ENCODE measurements around the gene ITGB4.

The ITGB4 gene

DNA sequence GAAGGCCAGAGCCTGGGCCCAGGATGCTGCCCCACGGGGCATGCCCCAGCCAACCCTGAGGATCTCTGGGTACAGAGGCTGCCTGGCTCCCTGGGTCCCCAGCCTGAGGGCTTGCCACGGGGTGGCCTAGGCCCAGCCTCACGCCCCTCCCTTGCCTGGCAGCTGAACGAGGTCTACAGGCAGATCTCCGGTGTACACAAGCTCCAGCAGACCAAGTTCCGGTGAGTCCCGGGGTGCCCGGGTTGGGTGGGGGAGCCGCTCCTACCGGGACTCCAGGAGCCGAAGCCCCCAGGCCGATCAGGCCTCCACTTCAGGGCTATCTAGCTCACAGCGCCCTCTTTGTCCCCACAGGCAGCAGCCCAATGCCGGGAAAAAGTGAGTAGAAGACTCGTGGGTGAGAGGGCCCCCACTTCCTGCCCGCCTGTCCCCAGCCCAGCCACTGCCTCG, 19.4 kb downstream of the ITGB4 start:
- Mint-ChIP-seq H3K27me3 (peaks cover 0 to 12% of the 10 kb centered on the region in 2 donors), H3K4me3 (no peak overlapping the region), H3K9me3 (no peaks in the 10 kb centered on the region), H3K36me3 (ENCODE audit: insufficient read depth) (no peaks in the 10 kb centered on the region), H3K27ac (no peak overlapping the region), H3K4me1 (ENCODE audit: low read depth in 2 of 2) (peaks cover 0 to 4% of the 10 kb centered on the region in 2 donors)
- DNase-seq, result no peak
- ATAC-seq (replicated peaks), result no peak

DNA sequence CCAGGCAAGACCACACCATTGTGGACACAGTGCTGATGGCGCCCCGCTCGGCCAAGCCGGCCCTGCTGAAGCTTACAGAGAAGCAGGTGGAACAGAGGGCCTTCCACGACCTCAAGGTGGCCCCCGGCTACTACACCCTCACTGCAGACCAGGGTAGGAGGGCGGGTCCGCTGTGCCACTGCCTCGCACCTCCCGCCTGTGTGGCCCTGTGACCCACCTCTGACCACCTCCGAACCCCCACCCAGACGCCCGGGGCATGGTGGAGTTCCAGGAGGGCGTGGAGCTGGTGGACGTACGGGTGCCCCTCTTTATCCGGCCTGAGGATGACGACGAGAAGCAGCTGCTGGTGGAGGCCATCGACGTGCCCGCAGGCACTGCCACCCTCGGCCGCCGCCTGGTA, 21.1 kb downstream of the ITGB4 start:
- no peaks in the 10 kb centered on the region for H3K9me3 Mint-ChIP-seq

DNA sequence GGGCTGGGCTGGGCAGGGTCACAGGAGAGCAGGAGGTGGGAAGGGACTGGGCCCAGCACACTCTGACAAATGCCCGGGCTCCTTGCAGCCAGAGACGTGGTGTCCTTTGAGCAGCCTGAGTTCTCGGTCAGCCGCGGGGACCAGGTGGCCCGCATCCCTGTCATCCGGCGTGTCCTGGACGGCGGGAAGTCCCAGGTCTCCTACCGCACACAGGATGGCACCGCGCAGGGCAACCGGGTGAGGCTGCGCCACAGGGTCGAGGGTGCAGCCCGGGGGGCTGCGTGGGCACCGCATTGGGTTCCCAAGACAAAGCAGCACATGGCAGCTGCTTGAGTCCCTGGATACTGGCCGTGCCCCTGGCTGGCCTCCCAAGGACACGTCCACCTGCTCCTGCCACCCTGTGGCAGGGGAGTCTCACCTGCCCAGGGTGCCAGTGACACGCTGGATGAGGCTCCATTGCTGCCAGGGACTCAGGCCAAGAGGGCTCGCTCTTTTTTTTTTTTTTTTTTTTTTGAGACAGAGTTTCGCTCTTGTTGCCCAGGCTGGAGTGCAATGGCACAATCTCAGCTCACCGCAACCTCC, 22.5 kb downstream of the ITGB4 start:
- Mint-ChIP-seq H3K27me3 (peaks cover 0 to 2% of the 10 kb centered on the region in 2 donors), H3K4me1 (ENCODE audit: low read depth in 2 of 2) (peaks cover 4 to 5% of the 10 kb centered on the region in 2 donors), H3K4me3 (no peak overlapping the region), H3K9me3 (no peaks in the 10 kb centered on the region), H3K27ac (no peak overlapping the region), H3K36me3 (ENCODE audit: insufficient read depth) (peaks cover 4% of the 10 kb centered on the region)
- DNase-seq (no peak), ATAC-seq (replicated peaks) (no peak)

More for the DNA sequence above, 21.1 kb downstream of the ITGB4 start:
- Mint-ChIP-seq H3K27me3 (peaks cover 0 to 12% of the 10 kb centered on the region in 2 donors), H3K4me1 (ENCODE audit: low read depth in 2 of 2) (peaks cover 0 to 4% of the 10 kb centered on the region in 2 donors), H3K27ac (no peak overlapping the region), H3K4me3 (no peak overlapping the region), H3K36me3 (ENCODE audit: insufficient read depth) (no peaks in the 10 kb centered on the region)
- DNase-seq (no peak), ATAC-seq (replicated peaks) (no peak)

DNA sequence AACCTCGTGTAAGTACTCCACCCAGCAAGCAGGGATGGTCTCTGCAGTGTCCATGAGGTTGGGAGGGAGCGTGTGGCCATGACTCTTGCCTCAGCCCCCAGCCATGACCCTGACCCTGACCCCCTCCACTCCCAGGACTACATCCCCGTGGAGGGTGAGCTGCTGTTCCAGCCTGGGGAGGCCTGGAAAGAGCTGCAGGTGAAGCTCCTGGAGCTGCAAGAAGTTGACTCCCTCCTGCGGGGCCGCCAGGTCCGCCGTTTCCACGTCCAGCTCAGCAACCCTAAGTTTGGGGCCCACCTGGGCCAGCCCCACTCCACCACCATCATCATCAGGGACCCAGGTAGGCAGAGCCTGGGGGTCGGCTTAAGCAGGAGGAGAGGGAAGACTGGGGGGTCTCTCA, 27.4 kb downstream of the ITGB4 start:
- ATAC-seq (replicated peaks), result no peak
- DNase-seq, result no peak
- H3K27ac Mint-ChIP-seq, result no peak overlapping the region
- H3K4me3 Mint-ChIP-seq, result no peak overlapping the region
- H3K4me1 Mint-ChIP-seq (ENCODE audit: low read depth in 2 of 2), result peaks cover 15 to 16% of the 10 kb centered on the region in 2 donors
- no peaks in the 10 kb centered on the region for H3K27me3 Mint-ChIP-seq
- H3K9me3 Mint-ChIP-seq, result no peaks in the 10 kb centered on the region
- H3K36me3 Mint-ChIP-seq (ENCODE audit: insufficient read depth), result peaks cover 7% of the 10 kb centered on the region

DNA sequence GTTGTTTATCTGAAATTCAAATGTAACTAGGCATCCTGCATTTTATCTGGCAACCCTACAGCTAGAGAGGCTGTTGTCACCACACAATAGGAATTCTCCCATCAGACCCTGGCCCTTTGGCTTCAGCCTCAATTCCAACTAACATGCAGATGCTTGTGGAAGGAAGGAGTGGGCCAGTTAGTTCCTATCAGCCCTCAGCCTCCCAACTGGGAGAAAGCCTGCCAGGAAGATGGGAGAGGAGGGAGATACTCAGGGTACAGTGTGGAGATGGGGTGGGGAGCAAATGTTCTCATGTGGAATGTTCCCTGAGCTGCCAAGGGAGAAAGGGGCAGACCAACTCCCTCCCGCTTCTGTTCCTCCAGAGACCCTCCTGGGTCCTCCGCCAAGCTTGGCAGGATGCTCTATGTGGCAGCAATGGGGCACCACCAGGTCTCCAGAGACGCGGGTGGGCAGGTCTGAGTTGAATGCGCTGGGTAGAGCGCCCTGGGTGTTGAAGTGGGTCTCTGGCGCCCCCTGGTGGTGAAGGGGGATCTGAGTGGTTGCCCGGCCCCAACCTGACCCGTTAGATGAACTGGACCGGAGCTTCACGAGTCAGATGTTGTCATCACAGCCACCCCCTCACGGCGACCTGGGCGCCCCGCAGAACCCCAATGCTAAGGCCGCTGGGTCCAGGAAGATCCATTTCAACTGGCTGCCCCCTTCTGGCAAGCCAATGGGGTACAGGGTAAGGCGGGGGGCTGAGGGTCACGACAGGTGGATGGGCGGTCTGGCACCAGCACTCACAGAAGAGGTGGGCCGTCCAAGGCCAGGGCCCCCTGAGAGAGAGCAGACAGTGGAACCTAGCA, 28.5 kb downstream of the ITGB4 start:
- Mint-ChIP-seq H3K36me3 (ENCODE audit: insufficient read depth) (peaks cover 7% of the 10 kb centered on the region), H3K9me3 (no peaks in the 10 kb centered on the region), H3K27me3 (no peaks in the 10 kb centered on the region), H3K4me1 (ENCODE audit: low read depth in 2 of 2) (peaks cover 18 to 19% of the 10 kb centered on the region in 2 donors), H3K27ac (no peak overlapping the region), H3K4me3 (peak overlapping the region in 1 of 2 donors; percentile 26)
- DNase-seq (peak; percentile 86 to 88 (median 86)), ATAC-seq (replicated peaks) (peak; percentile 74)

DNA sequence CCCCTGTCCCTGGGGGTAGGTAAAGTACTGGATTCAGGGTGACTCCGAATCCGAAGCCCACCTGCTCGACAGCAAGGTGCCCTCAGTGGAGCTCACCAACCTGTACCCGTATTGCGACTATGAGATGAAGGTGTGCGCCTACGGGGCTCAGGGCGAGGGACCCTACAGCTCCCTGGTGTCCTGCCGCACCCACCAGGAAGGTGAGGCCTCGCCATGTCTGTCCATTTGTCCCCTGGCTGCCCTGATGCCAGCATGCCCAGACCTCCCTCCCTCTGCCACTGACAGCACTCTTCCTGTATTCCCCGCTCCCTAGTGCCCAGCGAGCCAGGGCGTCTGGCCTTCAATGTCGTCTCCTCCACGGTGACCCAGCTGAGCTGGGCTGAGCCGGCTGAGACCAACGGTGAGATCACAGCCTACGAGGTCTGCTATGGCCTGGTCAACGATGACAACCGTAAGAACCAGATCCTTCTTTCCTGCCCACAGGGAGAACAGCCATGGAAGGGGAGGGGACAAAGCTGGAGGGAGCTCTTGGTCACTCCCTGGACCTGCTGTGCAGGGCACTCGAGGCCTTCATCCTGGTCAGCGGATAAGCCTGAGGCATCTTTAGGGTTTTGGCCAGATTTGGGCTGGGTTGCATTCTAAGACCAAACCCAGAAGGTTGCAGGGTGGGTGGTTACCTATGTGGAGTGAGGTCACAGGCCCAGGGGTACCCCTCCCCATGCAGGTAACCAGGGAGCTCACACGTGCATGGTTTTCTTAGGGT, 29.6 kb downstream of the ITGB4 start:
- Mint-ChIP-seq H3K4me3 (no peak overlapping the region), H3K9me3 (no peaks in the 10 kb centered on the region), H3K27me3 (no peaks in the 10 kb centered on the region), H3K27ac (no peak overlapping the region), H3K36me3 (ENCODE audit: insufficient read depth) (peaks cover 7% of the 10 kb centered on the region), H3K4me1 (ENCODE audit: low read depth in 2 of 2) (peaks cover 21 to 22% of the 10 kb centered on the region in 2 donors)
- ATAC-seq (replicated peaks), result no peak
- DNase-seq, result no peak

DNA sequence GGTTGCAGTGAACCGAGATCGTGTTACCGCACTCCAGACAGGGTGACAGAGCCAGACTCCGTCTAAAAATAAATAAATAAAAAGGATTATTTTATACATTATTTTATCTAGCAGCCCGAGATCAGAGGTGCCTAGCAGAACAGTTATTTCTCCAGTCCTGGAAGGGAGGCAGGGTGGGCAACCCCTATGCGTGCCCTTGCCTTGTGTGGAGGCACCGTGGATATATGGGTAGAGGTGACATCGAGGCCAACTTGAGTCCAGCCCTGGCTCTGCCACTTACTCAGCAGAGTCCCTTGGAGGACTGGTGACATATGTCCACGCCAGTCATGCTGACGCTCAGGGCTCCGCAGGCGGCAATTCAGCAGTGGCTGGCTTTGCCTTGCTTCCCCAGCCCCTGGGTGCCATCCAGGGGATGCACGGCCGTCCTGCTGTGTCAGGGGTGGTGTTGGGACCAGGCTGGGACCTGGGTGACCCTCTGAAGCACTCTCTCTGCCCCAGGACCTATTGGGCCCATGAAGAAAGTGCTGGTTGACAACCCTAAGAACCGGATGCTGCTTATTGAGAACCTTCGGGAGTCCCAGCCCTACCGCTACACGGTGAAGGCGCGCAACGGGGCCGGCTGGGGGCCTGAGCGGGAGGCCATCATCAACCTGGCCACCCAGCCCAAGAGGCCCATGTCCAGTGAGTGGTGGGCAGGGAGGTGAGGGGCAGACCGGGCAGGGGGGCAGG, 30.6 kb downstream of the ITGB4 start:
- Mint-ChIP-seq H3K27me3 (no peaks in the 10 kb centered on the region), H3K36me3 (ENCODE audit: insufficient read depth) (peaks cover 7% of the 10 kb centered on the region), H3K27ac (no peak overlapping the region), H3K9me3 (no peaks in the 10 kb centered on the region), H3K4me1 (ENCODE audit: low read depth in 2 of 2) (peaks cover 21 to 22% of the 10 kb centered on the region in 2 donors), H3K4me3 (no peak overlapping the region)
- DNase-seq (no peak), ATAC-seq (replicated peaks) (no peak)

DNA sequence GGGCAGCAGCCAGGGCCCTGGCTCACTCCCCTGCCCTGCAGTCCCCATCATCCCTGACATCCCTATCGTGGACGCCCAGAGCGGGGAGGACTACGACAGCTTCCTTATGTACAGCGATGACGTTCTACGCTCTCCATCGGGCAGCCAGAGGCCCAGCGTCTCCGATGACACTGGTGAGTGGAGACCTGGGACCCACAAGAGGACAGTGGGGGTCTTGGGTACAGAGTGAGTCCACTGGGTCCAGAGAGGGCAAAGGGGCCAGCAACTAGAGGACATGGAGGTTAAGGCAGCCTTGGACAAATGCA, 31.1 kb downstream of the ITGB4 start:
- Mint-ChIP-seq H3K36me3 (ENCODE audit: insufficient read depth) (peaks cover 7% of the 10 kb centered on the region), H3K27me3 (no peaks in the 10 kb centered on the region), H3K27ac (no peak overlapping the region), H3K9me3 (no peaks in the 10 kb centered on the region), H3K4me1 (ENCODE audit: low read depth in 2 of 2) (peaks cover 21 to 22% of the 10 kb centered on the region in 2 donors), H3K4me3 (peak overlapping the region in 1 of 2 donors; percentile 38)
- ATAC-seq (replicated peaks) (no peak), DNase-seq (no peak)

DNA sequence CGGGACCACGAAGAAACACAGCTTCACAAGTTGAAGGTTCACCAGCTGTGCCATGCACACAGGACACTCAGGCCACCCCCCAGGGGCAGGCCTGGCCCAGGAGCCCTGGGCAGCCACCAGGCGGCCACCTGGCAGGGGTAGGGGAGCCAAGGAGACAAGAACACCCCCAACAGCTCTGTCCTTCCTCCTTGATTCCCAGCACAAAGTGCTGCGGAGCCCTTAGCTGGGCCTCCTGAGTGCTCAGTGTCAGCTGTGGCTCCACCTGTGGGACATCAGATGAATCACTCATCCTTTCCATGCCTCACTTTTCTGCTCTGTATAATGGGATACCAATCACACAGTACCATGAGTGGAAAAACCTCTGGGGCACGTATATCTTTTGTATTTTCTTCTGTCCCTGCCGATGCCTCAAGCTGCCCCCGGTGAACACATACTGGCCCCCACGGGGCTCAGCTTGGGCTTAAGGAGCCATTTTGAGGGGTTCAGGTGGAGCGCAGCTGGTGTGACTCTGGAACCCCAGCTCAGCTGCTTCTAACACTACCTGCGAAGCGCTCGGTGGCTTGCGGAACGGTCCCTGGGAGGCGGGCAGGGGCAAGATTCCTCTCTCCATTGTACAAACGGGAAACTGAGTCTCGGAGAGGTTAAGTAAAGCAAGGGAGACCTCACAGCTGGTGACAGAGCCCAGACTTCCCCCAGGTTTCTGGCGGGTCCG, 31.7 kb downstream of the ITGB4 start:
- ATAC-seq (replicated peaks) (no peak), DNase-seq (no peak)
- Mint-ChIP-seq H3K4me3 (peak overlapping the region; percentile 70 to 72), H3K4me1 (ENCODE audit: low read depth in 2 of 2) (peaks cover 17% of the 10 kb centered on the region in 2 donors), H3K27ac (peak overlapping the region in 1 of 2 donors; percentile 51), H3K36me3 (ENCODE audit: insufficient read depth) (peaks cover 5% of the 10 kb centered on the region), H3K27me3 (no peaks in the 10 kb centered on the region), H3K9me3 (no peaks in the 10 kb centered on the region)

DNA sequence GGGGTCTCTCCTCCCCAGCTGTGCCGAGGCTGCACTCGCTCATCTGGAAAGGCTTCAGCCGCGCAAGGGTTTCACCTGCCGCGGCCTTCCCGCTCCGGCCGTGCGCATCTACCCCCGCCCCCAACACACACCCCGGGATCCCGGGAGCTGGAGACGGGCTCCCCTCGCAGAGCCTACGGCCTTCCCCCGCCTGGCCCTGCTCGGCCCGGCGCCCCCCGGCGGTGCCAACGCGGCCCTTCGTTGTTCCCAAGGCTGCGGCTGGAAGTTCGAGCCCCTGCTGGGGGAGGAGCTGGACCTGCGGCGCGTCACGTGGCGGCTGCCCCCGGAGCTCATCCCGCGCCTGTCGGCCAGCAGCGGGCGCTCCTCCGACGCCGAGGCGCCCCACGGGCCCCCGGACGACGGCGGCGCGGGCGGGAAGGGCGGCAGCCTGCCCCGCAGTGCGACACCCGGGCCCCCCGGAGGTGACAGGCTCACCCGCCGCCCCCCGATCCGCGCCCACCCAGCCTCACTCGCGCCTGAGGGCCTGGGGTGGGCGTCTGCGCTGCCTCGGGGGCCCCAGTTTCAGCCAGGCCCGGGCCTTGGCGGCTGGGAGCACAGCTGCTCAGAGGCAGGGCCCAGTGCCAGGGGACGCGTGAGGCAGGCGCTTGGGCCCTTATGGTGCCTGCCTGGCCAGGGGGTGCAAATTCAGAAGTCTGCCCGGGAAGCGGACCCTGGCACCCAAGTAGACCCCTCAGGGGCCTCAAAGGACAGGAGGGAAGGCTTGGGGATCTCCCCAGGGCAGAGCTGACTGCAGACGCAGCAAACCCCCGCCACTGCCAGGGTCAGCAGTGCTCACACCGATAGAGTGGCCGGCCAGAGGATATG, 32.5 kb downstream of the ITGB4 start:
- no peaks in the 10 kb centered on the region for H3K27me3 Mint-ChIP-seq
- H3K27ac Mint-ChIP-seq, result no peak overlapping the region
- H3K9me3 Mint-ChIP-seq, result no peaks in the 10 kb centered on the region
- H3K36me3 Mint-ChIP-seq (ENCODE audit: insufficient read depth), result peaks cover 3% of the 10 kb centered on the region
- peak overlapping the region; percentile 70 to 72 for H3K4me3 Mint-ChIP-seq
- DNase-seq (peak; percentile 56 to 70 (median 69)), ATAC-seq (replicated peaks) (peak; percentile 87)
- peaks cover 16 to 17% of the 10 kb centered on the region in 2 donors for H3K4me1 Mint-ChIP-seq (ENCODE audit: low read depth in 2 of 2)

DNA sequence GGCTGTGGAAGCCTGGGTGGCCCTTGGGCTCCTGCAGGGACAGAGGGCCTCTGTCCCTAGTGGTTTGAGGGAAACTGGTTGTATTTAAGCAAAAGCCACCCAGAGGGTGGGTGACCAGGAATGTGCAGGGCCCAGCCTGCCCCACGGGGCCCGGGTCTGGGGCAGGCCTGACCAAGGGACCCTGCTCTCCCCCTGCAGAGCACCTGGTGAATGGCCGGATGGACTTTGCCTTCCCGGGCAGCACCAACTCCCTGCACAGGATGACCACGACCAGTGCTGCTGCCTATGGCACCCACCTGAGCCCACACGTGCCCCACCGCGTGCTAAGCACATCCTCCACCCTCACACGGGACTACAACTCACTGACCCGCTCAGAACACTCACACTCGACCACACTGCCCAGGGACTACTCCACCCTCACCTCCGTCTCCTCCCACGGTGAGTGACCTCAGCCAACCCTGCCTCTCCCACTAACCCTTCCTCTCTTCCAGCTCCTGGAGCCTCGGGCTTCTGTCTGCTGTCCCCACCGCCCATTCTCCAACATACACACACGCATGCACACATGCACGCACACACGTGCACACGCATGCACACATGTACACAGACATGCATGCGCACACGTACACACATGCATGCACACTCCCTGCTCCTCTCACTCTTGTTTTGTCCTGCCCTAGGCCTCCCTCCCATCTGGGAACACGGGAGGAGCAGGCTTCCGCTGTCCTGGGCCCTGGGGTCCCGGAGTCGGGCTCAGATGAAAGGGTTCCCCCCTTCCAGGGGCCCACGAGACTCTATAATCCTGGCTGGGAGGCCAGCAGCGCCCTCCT, 33.3 kb downstream of the ITGB4 start:
- peak overlapping the region; percentile 66 to 72 for H3K4me3 Mint-ChIP-seq
- H3K36me3 Mint-ChIP-seq (ENCODE audit: insufficient read depth), result peaks cover 6% of the 10 kb centered on the region
- H3K4me1 Mint-ChIP-seq (ENCODE audit: low read depth in 2 of 2), result peaks cover 16% of the 10 kb centered on the region in 2 donors
- peak overlapping the region; percentile 45 to 88 for H3K27ac Mint-ChIP-seq
- ATAC-seq (replicated peaks) (no peak), DNase-seq (no peak)
- H3K27me3 Mint-ChIP-seq, result no peaks in the 10 kb centered on the region
- H3K9me3 Mint-ChIP-seq, result no peaks in the 10 kb centered on the region

All from effector memory CD8-positive, alpha-beta T cell (primary cell).